Sigmoid colon (tissue), 4 donors: Measurements from ENCODE around the gene ANKRD6.

ENCODE experiments used
- CTCF ChIP-seq, 4 experiments: fragments of 450-650 bp in 3 of 4; fragments of 200-600 bp in 1 of 4; IDR thresholded peaks; one replicate each; pipeline ENCODE4 v1.5.1; 2016 to 2019; ENCODE audit warnings: antibody characterized with exemption in 4 of 4, mild to moderate bottlenecking in 3 of 4, moderate library complexity in 2 of 4
- EP300 ChIP-seq, 4 donors: sonication (generic); formaldehyde crosslinking; IDR thresholded peaks; one replicate each; pipeline ENCODE4 v1.6.1; 2017; ENCODE audit warnings: antibody characterized with exemption in 4 of 4
- POLR2A ChIP-seq, 2 donors: fragments of 450-650 bp; IDR thresholded peaks; one replicate each; pipeline ENCODE4 v1.6.1; 2016; ENCODE audit warnings: antibody characterized with exemption in 2 of 2, mild to moderate bottlenecking in 2 of 2, moderate library complexity in 2 of 2
- POLR2AphosphoS5 ChIP-seq, 4 donors: sonication (generic); formaldehyde crosslinking; IDR thresholded peaks; one replicate each; pipeline ENCODE4 v1.6.1; 2017; ENCODE audit warnings: antibody characterized with exemption in 4 of 4

GRCh38 chr6:89669002-89669401 is 236.1 kb downstream of the ANKRD6 start:
- TF ChIP-seq CTCF (IDR thresholded peaks at IDR 0.05) (no peak), POLR2A (IDR thresholded peaks at IDR 0.05) (no peak), EP300 (IDR thresholded peaks at IDR 0.05) (no peak), POLR2AphosphoS5 (IDR thresholded peaks at IDR 0.05) (no peak)
